Middle frontal gyrus (tissue), 1 donor: ENCODE measurements around the gene WT1.
"Not testable (repeated sequence)": the region's sequence is repeated elsewhere in the genome, so short reads cannot be mapped to it uniquely, and the experiment has no call there.

Experiments used
- DNase-seq: peaks from one replicate; pipeline ENCODE4 v3.0.0-alpha.2; 2015; ENCODE audit warnings: low spot score; ENCODE audit errors: extremely low spot score

Gene WT1

DNA sequence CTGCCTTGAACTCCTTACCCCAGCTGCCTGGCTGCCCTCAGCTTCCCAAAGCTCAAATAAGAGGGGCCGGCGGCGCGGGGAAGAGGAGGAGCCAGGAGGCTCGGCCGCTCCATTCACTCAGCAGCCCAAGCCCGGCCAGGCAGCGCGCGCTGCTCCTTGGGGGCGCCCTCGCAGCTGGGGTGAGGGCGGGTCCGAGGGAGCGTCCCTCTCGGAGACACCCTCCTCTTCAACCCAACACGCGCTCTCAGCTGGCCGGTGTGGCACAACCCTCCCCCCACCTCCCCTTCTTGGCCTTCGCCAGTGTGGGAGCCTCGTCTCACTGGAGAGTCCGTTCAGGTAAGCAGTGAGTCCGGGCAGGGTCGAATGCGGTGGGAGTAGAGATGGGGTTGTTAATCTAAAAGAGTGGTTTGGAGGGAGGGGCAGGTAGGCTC lies at the start of gene WT1:
Gene WT1, minus strand, starts transcription at position 29 of the 431 bp plus-strand sequence.
- no peak for DNase-seq

DNA sequence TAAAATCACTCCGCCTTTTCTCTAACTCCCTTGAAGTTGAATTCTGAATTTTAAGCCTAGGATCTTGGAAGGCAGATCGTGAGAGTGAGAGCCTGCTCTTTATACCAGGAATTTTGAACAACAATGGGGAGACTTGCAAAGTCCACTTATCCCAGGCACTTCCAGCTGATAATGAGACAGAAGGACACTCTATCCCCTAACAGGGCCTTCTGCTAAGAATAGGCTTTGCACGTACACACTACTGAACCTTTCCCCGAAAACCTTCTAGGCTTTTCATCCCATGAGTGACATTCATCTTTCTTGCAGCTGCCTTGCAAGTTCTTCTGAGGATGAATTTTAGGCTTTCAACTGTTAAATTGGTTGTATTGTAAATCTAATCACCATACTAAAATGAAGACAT lies 44.0 kb upstream of the WT1 start:
- DNase-seq = no peak

DNA sequence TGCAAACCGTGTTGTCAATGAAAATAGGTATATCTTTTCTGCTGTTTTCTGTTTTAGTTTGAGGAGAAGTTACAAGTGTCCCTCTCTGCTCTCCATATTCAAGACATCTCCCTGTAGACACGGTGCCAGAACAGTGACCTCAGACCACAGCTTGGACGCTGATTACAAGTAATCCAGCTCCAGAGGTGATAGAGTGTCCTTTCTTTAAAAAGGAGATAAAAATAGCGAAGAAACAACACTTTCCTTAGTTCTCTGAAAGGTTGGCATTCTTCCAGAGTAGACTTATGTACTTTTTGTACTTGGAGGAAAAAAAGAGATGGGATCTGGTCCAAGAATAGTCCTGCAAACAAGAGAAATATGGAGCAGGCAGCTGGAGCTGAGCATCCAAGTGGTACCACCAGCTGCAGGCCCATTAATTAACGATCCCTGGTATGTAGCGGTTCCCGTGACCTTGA lies 43.0 kb upstream of the WT1 start:
- no peak for DNase-seq

DNA sequence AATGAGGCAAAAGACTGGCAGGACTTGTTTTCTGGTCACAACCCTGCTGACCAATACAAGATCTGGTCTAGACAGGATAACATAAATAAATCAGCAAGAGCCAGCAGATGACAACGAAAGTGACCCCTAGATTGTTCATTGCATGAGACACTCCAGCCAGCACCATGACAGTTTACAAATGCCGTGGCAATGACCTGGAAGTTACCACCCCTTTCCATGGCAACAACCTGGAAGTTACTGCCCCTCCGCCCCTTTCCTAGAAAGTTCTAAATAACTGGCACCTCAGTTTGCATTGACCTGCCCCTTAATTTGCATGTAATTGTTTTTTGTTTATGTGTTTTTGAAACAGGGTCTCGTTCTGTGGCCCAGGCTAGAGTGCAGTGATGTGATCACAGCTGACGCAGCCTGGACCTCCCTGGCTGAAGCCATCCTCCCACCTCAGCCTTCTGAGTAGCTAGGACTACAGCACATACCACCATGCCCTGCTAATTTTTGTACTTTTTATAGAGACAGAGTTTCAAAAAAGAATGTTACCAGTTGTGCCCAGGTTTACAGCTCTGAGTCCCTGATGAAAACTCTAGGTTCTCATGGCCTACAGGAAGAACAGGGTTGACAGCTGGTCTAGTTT lies 38.1 kb upstream of the WT1 start:
- DNase-seq = no peak

DNA sequence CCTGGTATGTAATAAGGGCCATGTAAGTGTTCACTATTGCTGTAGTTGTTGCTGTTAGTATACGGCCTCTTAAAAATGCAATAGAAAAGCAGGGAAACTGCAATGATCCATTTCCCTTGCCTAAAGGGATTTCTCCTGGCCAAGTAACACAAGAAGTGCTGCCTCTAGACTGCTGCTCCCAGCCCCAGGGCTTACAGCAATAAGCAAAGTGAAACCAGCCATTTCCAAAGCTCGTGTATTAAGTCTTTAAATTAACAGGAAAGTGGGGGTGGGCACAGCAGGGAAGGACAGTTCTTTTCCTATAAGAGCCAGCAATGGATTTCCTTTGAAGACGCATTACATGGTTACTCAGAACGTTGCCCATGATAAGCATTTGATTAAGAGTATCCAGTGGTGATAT lies 36.9 kb upstream of the WT1 start:
- no peak for DNase-seq

DNA sequence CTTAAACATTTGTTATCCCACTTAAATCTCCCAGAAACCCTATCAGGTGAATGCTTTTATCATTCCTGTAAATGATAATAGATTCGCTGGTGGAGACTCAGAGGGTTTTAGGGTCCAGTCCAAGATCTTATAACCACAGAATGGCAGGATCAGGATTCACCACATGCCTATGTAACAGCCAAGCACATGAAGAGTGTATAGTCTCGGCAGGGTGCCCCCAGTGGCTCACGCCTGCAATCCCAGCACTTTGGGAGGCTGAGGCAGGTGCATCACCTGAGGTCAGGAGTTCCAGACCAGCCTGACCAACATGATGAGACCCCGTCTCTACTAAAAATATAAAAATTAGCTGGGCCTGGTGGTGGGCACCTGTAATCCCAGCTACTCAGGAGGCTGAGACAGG lies 36.2 kb upstream of the WT1 start:
- DNase-seq = not testable (repeated sequence)

DNA sequence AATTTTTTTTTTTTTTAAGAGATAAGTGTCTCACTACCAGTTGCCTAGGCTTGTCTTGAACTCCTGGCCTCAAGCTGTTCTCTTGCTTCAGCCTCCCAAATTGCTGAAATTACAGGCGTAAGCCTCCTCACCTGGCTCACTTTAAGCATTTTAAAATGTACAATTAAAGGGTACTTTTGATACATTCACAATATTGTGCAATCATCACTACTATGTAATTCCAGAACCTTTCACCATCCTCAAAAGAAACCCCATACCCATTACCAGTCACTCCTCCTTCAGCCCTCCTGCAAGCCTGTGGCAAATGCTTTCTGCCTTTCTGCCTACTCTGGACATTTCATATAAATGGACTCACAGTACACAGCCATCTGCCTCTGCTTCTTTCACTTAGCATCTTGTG lies 34.5 kb upstream of the WT1 start:
- DNase-seq = no peak

DNA sequence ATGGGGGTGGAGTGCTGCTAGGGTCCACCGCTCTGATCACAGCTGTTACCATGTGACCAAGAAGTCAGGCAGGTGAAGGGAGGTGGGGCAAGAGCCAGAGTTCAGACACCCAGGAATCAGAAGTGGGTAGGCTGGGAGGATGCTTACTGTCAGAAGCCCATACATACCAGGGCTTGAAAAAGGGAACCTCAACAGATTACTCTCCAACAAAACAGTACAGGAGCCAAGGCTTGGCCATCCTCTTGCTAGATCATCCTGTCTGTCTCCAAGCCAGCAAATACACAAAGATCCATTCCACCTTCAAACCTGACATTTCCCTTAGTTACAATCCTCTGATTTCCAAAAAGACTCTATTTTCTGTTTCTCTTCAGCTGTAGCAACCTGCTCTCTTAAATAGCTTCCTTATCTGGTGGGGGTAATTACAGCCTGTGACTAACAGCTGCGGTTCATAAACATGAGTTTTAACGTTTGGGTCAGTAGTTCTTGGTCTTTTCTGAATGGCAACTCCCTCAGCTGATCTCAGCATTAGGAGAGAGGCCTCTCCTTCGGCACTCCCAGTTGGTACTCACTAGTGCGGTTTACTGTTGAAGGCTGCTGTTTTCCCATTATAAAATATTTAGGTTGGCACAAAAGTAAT lies 31.1 kb upstream of the WT1 start:
- no peak for DNase-seq

DNA sequence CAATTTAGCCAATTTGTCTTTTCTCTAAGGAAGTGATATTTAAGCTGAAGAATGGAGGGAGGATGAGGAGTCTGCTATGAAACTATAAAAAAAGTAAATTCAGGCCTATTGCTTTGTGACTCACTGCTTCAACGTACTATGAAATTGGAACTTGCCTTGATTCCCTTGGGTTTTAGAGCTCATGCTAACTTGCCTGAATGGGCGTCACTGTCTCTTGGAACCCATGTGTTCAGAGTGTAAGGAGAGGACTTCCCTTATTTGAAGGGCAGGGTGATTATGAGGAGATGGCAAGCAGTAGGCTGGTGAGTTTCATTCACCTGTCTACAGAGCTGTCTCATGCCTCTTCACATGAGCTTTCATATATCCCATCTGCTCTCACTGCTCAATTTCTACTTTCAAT lies 28.7 kb upstream of the WT1 start:
- no peak for DNase-seq

DNA sequence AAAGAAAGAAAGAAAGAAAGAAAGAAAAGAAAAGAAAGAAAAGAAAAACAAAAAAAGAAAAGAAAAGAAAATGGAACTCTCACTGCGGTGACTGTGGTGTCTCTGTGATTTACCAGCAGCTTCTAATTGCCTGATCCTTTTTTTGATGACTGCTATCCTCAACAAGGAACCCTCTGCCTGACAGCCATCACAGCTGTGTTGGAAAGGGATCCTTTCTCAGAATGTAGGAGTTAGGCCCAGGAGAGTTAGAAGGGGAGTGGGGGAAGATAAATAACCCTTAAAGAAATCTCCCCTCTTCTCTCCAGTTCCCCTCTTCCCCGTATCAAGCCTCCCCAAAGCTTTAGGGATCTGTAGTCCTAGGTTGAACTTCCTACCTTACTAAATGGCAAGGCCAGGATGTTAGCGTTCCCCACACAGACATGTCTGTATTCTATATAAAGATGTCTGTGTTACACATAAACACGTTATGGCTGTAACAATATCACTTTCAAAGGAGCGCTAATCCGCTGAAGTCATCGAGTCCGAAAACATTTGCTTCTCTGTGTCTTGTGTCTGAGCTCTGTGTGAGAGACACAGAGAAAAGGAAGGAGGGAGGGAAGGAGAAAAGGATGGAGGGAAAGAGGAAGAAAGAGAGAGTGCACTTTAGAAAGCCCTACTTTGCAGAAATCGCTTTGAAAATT lies 26.8 kb upstream of the WT1 start:
- no peak for DNase-seq

DNA sequence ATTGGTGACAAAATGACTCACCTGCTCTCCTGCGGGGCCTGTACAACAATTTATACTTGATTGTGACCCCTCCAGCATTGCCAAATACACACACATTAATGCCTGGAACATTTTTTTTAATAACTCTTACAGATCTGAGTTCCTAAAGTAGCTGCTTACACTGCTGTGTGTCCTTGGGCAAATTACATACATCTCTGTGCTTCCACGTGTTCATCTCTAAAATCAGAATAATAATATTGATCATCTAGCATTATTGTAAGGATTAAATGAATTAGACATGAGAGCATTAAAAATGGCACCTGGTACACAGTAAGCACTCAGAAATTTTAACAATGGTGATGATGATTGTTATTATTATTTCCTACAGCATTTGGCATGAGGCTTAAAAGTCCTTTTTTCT lies 21.5 kb upstream of the WT1 start:
- no peak for DNase-seq

DNA sequence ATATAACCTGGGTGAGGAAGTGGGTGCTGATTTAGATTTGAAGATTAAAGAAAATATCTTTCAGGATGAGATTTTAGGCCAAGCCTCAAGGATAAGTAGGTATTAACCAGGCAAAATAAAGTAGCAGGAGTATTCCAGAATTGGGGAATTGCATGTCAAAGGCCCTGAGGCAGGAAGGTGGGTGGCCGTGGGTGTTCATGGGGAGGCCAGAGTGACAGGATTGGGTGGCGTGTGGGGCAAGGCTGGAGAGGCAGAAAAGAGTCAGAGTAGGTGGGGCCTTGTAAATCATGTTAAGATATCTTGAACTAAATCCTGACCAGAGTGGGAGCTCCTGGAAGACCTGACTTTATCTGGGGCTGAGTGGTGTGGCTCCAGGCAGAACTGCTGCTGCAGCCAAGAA lies 19.7 kb upstream of the WT1 start:
- DNase-seq = no peak

DNA sequence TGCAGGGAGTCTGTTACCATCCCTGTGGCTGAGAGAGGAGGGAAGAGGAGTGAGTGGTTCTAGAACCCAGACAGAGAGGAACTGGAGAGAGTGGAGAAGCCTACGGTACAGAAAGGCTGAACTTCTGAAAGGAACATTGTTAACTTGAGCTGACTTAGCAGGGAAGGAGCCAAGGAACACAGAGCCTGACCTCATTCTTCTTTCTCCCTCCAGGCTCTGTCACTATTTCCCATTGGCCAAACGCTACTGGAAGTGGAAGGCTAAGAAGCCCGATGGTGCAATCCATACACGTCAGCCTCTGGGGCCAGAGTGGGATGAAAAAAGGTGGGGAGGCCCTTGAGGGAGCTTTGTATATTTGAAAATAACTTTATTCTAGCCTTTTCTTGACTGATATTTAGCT lies 16.5 kb upstream of the WT1 start:
- no peak for DNase-seq

DNA sequence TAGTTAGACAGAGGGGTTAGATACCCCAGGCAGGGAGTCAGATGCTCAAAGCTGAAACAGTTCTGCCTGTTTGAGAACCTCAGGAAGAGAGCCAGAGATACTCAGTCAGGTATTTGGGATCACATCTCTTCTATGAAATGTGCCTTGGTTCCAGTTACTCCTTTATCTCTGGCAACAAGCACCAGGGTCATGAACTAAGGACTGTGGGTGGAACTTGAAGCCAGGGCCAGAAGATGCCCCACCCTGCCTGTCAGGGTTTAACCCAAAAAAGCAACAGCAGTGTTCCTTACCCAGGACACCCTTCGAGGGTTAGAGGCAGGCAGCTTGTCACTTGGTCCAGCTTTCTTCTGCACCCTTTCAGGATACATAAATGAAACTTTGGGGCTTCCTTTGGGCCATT lies 15.0 kb upstream of the WT1 start:
- no peak for DNase-seq

DNA sequence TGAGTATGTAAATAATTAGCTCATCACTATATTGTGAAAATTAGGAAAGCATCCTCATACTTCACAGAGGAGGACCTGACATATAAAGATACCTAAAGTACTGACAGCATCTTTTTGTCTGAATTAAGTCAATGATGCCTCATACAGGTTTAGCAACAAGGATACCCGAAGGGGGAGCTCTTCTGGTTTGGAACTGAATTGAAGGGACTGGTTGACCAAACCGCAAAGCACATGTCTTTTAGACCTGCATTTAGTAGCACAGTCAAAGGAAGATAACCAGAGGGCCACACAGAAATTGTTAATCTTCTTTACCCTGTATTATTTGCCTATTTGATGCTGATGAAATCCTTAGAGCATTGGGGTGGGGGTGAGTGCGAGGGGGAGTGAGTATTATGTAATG lies 12.9 kb upstream of the WT1 start:
- DNase-seq = no peak

DNA sequence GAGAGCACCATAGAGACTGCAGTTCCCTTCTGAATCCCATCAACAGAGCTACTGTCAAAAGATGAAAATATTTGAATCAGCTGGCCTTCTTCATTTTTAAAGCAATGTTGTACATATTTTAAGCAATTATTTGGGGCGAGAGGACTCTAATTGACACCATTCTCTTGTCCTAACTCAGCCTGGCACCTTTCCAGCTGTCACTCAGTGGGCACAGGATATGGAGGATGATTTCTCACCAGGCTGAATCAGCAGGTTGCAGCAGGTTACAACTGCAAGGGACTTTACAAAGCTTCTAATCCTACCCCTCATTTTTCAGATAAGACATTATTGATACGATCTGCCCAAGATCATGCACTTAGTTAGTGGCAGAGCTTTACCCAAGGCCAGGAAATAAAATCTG lies 11.9 kb upstream of the WT1 start:
- DNase-seq = no peak

DNA sequence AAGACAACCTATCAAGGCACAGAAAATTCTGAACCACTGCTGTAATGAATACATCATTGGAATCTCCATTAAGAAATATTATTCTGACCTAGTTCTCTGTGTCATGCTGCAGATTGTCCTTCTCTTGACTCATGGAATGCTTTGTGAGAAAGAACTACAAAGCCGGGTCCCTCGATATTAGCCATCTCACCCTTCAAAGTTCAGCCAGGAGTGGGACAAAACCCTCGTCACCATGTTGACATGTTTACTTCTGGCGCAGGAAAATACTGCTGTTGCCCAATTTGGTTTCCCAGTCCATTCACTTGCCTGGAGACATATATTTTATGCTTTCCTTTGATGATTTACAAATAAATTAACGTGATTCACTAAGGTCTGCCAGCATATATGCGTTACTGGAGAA lies 10.9 kb upstream of the WT1 start:
- DNase-seq = no peak

DNA sequence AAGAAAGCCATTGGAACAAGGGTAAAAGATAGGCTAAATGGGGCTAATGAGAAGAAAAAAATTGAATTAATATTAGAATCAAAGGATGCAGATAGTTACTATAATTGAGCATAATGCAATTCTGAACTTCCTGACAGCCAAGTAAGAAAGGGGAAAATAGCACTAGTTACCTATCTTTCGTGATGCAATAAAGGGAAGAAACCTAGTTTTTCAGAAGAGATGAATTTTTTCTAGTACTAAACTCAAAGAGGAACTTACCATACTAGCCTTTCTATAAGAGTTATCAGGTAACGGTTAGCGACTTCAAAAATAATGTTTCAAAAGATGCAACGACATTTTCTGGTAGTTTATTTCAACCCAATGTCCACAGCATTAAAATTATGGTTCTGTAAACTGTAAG lies 8.8 kb upstream of the WT1 start:
- no peak for DNase-seq

DNA sequence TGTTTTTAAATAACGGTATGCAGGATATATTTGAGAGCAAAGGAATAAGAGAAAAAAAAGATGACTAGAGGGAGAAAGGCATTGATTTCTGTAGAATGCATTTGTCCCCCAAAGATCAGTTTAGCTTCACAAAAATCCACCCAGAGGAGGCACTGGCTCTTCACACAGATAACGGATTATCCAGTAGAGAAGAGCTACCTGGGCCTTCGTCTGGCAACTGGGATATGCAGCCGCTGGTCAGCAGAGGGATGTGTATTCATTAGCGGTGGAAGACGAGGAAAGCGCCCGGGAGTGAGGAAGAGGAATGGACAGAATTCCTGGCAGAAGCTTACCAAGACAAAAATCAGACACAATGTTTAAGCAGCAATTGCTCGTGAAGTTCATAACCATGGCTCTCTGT lies 5.6 kb upstream of the WT1 start:
- DNase-seq = no peak

DNA sequence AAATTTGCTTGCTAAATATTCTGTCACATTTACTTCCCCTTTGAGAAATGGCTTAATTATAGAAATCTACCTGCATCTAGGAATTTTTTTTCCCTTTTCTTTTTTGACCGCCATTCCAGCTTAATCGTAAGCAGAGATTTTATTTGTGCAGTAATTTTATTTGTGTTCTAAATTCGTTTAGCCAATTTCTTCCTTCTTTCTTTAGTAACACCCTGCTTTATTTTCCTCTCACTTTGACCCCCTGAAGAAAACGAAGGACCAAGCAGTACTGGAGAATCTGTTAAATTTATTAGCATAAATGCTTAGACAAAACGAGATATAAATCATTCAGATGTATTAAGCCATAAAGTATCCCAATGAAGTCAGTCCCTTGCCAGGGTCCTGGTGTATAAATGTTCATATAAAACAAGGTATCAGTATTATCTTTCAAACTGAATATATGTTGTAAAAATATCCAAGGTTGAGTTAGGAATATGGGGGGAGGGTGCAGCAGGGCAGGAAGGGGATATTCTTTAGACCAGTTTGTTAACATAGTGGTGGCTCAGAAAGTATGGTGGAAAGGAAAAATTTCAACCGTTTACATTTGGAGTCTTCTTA lies 5.1 kb upstream of the WT1 start:
- no peak for DNase-seq

DNA sequence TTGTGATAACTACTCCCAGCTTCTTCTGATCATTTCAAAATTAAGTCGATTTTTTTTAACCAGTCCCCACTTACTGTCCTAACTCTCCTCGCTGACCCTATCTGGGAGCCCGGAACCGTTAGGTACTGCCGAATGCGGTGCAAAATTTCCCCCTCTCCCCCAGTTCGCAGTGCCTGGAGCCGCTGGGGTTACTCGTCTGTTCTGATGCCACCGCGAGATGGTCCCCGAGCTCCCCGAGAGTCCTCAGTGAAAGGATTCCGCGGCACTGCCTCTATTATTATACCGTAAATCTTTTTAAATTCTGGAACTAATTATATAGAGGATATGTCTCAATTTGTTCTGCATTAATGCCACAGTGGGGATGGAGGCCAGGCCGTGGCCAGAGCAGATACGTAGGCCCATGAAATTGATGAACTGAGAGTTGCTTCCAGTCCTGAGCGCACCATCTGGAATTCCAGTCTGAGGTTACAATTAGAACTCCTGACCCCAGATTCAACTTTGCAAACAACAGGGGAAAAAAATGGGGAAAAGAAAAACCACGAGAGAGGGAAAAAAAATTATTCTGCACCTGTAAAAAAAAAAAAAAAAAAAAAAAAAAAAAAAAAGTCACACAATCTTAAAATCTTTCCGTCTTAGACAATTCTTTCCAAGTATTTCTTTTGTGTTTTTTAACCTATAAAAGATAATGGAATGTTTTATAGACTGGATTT lies 4.3 kb upstream of the WT1 start:
- DNase-seq = no peak
